Mesodermal cell (in vitro differentiated cells): ENCODE data around the gene ALKBH2.

Experiments
- H3K27ac ChIP-seq: 2 replicates; pipeline ENCODE4 v1.7.0; 2013; ENCODE audit warnings: mild to moderate bottlenecking, low read depth, low read length, moderate library complexity; ENCODE audit not compliant: severe bottlenecking
- H3K36me3 ChIP-seq: 2 replicates; pipeline ENCODE4 v1.7.1; 2013; ENCODE audit warnings: mild to moderate bottlenecking, low read length, moderate library complexity; ENCODE audit not compliant: control insufficient read depth, insufficient read depth
- H3K4me1 ChIP-seq: one replicate; pipeline ENCODE4 v1.7.1; 2013; ENCODE audit warnings: mild to moderate bottlenecking, low read length; ENCODE audit not compliant: insufficient read depth, control insufficient read depth, poor library complexity, severe bottlenecking
- H3K4me3 ChIP-seq: 2 replicates; pipeline ENCODE4 v1.7.0; 2013; ENCODE audit warnings: low read length, control low read depth, mild to moderate bottlenecking; ENCODE audit not compliant: insufficient read depth, poor library complexity, severe bottlenecking; ENCODE audit errors: extremely low read depth
- H3K9me3 ChIP-seq: 2 replicates; pipeline ENCODE4 v1.7.1; 2013; ENCODE audit warnings: mild to moderate bottlenecking, low read length, moderate library complexity; ENCODE audit not compliant: control insufficient read depth
- WGBS, 2 experiments: methylation state at CpG; one replicate each; pipeline ENCODE4 v1.1.5; 2013; ENCODE audit warnings: missing lambda C conversion rate in 2 of 2; ENCODE audit not compliant: insufficient coverage in 2 of 2; 5-methylcytosine and 5-hydroxymethylcytosine counted together

The ALKBH2 gene

DNA sequence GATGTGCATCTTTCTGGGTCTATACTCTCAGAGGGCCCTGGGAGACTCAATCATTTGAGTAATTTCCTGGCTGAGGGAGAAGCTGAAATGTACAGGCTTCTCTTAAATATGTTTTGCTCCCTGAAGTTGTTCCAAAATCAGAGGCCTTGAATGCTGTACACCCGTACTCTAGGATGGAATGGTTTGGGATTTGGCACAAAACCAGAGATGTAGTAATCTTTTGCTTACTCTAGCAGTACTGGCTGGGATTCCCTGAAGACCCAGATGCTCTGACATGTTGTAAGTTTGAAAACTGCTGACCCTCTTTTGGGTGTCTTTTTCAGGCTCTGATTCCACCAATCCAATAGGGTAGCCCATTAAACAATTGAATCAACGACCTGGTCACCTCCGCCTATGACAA, 33.5 kb upstream of the ALKBH2 start:
- WGBS, 2 experiments: 74 to 96% methylated on average over 3 of the region's 3 CpGs
- H3K27ac ChIP-seq: no peak overlapping the region
- no peaks in the 10 kb centered on the region for H3K36me3 ChIP-seq
- H3K9me3 ChIP-seq: no peaks in the 10 kb centered on the region
- H3K4me3 ChIP-seq: no peak overlapping the region
- H3K4me1 ChIP-seq: no peaks in the 10 kb centered on the region

DNA sequence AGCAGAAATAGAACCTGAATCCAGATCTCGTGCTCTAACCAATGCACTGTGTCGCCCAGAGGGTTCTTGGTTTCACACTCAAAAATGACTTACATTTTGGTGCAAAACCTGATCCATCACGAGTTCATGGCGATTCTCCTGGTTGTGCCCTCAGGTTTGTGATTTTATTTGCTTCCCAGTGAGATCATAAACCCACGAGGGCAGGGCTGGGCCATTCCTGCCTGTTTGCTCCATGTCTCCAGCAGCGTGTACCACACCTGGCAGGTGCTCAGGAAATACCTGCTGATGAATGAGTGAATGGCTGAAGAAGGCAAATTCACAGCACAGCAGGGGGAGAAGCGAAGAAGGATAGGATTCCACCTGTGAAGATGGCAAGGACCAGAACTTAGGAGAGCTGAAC, 32.5 kb upstream of the ALKBH2 start:
- Histone ChIP-seq H3K36me3 (no peaks in the 10 kb centered on the region), H3K27ac (no peak overlapping the region), H3K4me3 (no peak overlapping the region), H3K4me1 (no peaks in the 10 kb centered on the region), H3K9me3 (no peaks in the 10 kb centered on the region)
- WGBS, 2 experiments: 86 to 96% methylated on average over 7 of the region's 7 CpGs

DNA sequence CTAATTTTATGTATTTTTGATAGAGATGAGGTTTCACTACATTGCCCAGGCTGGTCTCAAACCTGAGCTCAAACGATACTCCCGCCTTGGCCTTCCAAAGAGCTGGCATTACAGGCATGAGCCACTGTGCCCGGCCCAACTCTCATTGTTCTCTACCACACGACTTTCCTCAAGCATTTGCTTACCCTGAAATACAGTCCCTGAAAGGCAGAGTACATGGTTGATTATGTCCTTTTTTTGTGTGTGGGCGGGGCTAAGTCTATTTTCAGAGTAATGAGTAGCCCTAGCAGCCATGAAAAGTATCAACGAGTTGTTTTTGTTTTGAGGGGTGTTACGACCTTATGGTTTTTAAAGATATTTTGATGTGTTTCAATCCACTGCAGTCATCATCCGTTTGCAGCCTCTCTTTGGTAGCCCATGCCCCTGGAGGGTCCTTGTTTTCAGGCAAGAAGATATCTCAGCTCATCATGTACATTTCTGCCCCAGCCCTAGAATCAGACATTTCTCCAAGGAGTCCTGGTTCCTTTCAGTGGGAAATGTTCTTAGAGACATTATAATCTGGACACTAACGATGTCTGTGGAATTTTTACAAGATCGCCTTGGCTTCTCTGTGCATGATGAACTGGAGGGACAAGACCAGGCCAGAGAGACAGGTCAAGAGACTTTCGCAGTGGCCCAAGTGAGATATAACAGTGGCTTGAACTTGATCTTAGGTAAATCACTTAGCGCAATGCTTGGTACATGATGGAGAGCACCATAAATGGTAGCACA, 31.8 kb upstream of the ALKBH2 start:
- H3K36me3 ChIP-seq: no peaks in the 10 kb centered on the region
- H3K27ac ChIP-seq: no peak overlapping the region
- no peaks in the 10 kb centered on the region for H3K9me3 ChIP-seq
- no peak overlapping the region for H3K4me3 ChIP-seq
- no peaks in the 10 kb centered on the region for H3K4me1 ChIP-seq
- 89 to 95% methylated on average over 7 to 12 of the region's 12 CpGs for WGBS, 2 experiments

DNA sequence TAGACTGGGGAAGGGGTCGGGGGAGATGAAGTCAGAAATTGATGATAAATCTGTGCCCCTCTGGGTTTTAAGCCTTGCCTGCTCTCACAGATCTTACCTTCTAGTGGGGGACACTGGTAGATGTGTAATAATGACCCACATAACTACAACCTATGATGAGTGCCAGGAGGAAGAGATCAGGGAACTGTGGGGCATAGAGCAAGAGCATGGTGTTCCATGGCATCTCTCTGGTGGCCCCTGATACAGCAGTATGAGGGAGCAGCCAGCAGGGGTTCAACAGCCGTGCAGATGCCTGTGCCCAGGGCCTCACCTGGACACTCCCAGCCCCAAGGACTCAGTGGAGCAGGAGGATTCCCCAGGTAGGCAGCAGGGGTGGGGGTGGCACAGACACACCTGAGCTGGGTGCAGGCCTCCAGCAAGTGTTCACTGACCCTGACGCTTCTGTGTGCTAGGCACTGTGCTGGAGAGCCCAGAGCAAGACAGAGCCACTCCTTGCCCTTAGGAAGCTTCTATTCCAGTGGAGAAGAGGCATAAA, 28.1 kb upstream of the ALKBH2 start:
- 85 to 100% methylated on average over 1 to 2 of the region's 3 CpGs for WGBS, 2 experiments
- H3K27ac ChIP-seq: no peak overlapping the region
- H3K36me3 ChIP-seq: no peaks in the 10 kb centered on the region
- no peaks in the 10 kb centered on the region for H3K9me3 ChIP-seq
- H3K4me3 ChIP-seq: no peak overlapping the region
- H3K4me1 ChIP-seq: no peaks in the 10 kb centered on the region

DNA sequence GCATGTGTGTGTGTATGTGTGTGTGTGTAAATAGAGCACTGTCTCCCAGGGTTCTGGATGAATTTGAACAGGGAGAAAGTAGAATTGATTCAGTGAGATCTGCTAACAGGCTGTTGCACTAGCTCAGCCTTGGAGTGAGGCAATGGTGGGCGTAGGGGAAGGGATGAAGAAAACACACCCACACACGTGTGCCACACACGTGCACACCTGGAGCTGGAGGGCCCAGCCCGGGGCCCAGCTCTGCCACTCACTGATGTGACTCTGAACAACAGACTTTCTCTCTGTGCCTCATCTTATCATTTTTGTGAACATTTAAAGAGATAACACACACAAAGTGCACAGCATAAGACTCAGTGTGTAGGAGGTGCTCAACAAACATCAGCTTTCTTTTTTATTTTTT, 27.3 kb upstream of the ALKBH2 start:
- Histone ChIP-seq H3K4me1 (no peaks in the 10 kb centered on the region), H3K27ac (no peak overlapping the region), H3K36me3 (no peaks in the 10 kb centered on the region), H3K9me3 (no peaks in the 10 kb centered on the region), H3K4me3 (no peak overlapping the region)
- WGBS, 2 experiments: 71 to 94% methylated on average over 2 to 4 of the region's 4 CpGs

DNA sequence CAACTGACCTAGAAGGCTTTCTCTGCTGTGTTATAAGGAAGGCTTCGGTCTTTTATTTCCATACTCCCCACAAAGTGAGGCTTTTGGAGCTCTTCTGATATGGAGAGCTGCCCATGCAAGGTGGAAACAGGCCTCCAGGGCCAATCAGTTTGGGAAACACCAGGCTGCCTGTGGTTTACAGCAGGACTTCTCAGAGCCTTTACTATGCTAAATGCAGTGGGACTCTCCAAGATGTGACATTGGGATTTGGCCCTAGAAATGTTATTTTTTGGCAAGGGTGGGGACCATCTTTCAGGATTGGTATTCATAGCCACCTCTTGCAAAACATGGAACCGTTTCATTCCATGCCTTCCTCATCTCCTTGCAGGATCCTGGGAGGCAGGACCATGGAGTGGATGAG, 26.8 kb upstream of the ALKBH2 start:
- Histone ChIP-seq H3K9me3 (no peaks in the 10 kb centered on the region), H3K4me1 (no peaks in the 10 kb centered on the region), H3K4me3 (no peak overlapping the region), H3K27ac (no peak overlapping the region), H3K36me3 (no peaks in the 10 kb centered on the region)
- 100% methylated on average over 1 of the region's 2 CpGs; no CpG with 5 or more reads in 1 of the 2 experiments for WGBS, 2 experiments

DNA sequence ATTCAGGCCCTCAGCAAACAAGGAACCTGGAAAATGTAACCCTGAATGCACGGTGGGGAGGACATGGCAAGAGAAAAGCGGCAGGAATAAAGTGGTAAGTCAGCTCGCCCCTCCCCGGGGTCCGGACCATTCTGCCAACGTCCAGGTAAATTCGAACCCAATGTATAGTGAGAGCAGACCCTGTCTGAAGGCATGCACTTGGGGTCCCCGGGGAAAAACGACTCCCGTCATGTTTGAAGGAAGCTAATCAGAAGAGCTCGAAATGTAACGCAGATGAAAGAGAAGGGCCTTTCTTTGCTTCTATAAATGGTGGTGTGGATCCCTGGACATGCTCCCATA, 23.3 kb upstream of the ALKBH2 start:
- no peaks in the 10 kb centered on the region for H3K4me1 ChIP-seq
- H3K9me3 ChIP-seq: no peaks in the 10 kb centered on the region
- H3K4me3 ChIP-seq: no peak overlapping the region
- H3K36me3 ChIP-seq: no peaks in the 10 kb centered on the region
- 85 to 86% methylated on average over 9 to 10 of the region's 12 CpGs for WGBS, 2 experiments
- no peak overlapping the region for H3K27ac ChIP-seq

DNA sequence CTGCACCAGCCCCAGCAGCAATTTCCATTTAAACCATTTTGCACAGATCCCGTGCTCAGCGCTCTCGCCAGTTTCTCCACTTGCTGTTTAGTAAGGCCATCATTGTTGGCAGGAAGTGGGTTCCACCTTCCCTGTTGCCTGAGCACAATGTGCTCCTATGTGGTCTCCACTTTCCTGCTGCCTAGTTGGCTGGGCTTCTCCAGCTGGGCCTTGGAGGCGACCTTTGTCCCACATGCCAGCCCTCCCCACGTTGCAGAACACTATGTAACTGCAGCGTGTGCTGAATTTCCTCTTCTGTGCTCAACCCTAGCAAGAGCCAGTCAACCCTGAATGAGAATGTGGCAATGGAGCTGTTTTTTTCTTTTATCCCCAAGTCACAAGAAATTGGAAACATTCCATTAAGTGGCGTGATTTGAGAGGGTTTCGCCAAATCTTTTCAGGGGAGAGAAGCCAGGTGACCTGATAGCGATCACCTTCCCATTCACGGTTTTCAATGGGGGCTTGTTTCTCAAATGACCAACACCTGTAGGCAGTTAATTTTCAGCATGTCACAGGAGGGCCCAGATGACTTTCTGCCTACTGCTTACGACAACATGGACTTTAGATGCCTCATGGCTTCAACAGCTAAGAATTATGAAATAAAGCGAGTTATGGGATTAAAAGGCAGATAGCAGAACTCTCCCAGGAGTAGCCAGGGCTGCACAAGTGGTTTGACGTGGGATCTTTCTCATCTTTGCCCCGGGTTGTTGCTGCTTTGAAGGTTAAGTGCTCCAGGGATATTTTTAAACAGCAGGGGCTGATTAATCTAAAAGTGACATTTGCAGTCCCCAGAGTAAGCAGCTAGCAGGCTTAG, 22.7 kb upstream of the ALKBH2 start, which contains the start of gene ACACB:
Gene ACACB (plus strand): TSS at position 830 of the 853 bp plus-strand sequence. CDS start 22,819 bp downstream, outside the sequence.
- Histone ChIP-seq H3K9me3 (no peaks in the 10 kb centered on the region), H3K4me1 (peaks cover under 1% of the 10 kb centered on the region), H3K4me3 (no peak within 1 kb of the TSS), H3K27ac (no peak within 1 kb of the TSS), H3K36me3 (no peaks in the 10 kb centered on the region)
- 80% methylated on average over 13 to 14 of the region's 14 CpGs for WGBS, 2 experiments

DNA sequence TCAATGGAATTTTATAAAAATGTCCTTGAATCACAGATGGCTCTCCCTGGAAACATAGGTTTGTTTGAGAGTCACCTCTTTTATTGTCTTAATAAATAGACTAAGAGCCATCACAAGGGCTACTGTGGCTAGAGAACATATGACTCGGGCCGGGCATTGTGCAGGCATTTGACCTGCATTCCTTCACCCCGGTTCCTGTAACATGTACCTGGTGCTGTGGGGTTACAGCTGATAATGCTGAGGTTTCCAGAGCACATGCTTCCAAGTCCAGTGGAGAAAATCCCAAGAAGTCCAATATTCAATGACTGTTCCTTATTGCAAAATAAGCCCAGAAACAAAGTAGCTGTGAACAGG, 22.1 kb upstream of the ALKBH2 start:
- no peaks in the 10 kb centered on the region for H3K9me3 ChIP-seq
- WGBS, 2 experiments: 96 to 100% methylated on average over 3 of the region's 3 CpGs
- no peak overlapping the region for H3K27ac ChIP-seq
- no peak overlapping the region for H3K4me3 ChIP-seq
- H3K36me3 ChIP-seq: no peaks in the 10 kb centered on the region
- peaks cover 7% of the 10 kb centered on the region for H3K4me1 ChIP-seq

DNA sequence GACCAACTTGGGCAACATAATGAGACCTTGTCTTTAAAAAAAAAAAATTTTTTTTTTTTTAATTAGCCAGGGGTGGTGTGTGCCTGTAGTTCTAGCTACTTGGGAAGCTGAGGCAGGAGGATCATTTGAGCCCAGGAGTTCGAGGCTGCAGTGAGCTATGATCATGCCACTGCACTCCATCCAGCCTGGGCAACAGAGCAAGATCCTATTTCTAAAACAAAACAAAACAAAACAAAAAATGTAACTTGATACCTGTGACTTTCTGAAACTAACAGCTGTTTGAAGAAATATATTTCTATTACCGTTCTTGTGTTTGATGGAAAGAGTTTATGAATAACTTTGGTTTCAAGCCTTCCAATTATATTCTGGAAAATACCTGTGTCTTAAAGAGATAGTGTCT, 21.4 kb upstream of the ALKBH2 start:
- H3K4me1 ChIP-seq: peaks cover 10% of the 10 kb centered on the region
- no CpG with 5 or more reads among the region's 2 CpGs for WGBS, 2 experiments
- no peak overlapping the region for H3K4me3 ChIP-seq

More for the DNA sequence above, 21.4 kb upstream of the ALKBH2 start:
- H3K27ac ChIP-seq: no peak overlapping the region
- no peaks in the 10 kb centered on the region for H3K9me3 ChIP-seq
- H3K36me3 ChIP-seq: peaks cover 5% of the 10 kb centered on the region
